BLaER1 treated with 17β-estradiol and CSF1 and Interleukin-3, amounts not matched to agents 10 nM and 100 nM (cell line): ENCODE measurements around the gene TRMT112.

Experiments
- H3K27ac ChIP-seq, 11 experiments: shearing (Covaris generic); formaldehyde crosslinking; 2 replicates each; pipeline ENCODE4 v1.8.1; 2022
- H3K27me3 ChIP-seq, 11 experiments: shearing (Covaris generic); formaldehyde crosslinking; 2 replicates each; pipeline ENCODE4 v1.8.1; 2022
- H3K36me3 ChIP-seq, 11 experiments: shearing (Covaris generic); formaldehyde crosslinking; 2 replicates each; pipeline ENCODE4 v1.8.1; 2022
- H3K4me1 ChIP-seq, 10 experiments: shearing (Covaris generic); formaldehyde crosslinking; 2 replicates each; pipeline ENCODE4 v1.8.1; 2022
- H3K4me2 ChIP-seq, 11 experiments: shearing (Covaris generic); formaldehyde crosslinking; 2 replicates each; pipeline ENCODE4 v1.8.1; 2022
- H3K4me3 ChIP-seq, 10 experiments: shearing (Covaris generic); formaldehyde crosslinking; 2 replicates each; pipeline ENCODE4 v1.8.1; 2022
- H3K9ac ChIP-seq, 11 experiments: shearing (Covaris generic); formaldehyde crosslinking; 2 replicates each; pipeline ENCODE4 v1.8.1; 2022
- H3K9me3 ChIP-seq, 11 experiments: shearing (Covaris generic); formaldehyde crosslinking; replicated peaks in 1 of 11; 2 replicates each; pipeline ENCODE4 v1.8.1; 2022
- H4K20me1 ChIP-seq, 11 experiments: shearing (Covaris generic); formaldehyde crosslinking; 2 replicates each; pipeline ENCODE4 v1.8.1; 2022
- Cebpa-rat ChIP-seq, 11 experiments: shearing (Covaris generic); IDR thresholded peaks; 2 replicates each; pipeline ENCODE4 v1.8.1; 2022

TRMT112 gene

DNA sequence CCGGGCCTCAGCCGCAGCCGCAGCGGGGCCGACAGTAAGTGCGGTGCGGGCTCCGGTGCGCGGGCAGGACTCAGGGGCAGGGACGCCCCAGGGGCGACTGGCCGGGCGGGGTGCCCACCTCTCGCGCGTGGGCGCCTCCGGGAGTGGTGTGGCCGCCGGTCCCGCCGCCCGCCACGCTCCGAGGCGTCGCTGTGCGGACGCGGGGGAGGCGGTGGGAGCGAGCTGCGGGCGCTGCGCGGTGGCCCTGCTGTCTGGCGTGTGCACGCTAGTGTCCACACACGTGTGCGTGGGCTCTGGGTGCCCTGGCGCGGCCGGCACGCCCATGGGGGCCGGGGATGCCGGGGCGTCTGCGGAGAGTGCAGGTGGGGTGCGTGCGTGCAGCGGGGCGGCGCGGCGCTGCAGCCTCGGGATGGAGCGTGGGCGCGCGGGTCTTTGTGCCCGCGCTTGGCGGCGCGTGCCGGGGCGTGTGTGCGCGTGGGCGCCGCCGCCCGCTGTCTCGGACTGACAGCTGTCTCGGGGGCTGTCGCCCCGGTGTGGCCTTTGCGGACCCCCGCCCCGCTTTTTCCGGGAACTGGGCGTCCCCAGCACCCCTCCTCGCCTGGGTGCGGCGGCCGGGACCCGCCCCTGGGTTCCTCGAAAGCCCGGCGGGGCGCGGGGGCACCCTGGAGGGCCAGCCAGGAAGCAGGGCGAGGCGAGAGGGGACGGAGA is 25.5 kb downstream of the TRMT112 start:
- peaks cover 10 to 19% (median 14%) of the 10 kb centered on the region in 10 experiments for H3K4me1 ChIP-seq
- no peaks in the 10 kb centered on the region for H3K36me3 ChIP-seq
- peak overlapping the region; percentile 61 to 95 (median 80) for H3K4me2 ChIP-seq
- peak overlapping the region in 10 of 11 experiments; percentile 18 to 59 (median 32); a peak in 13 of 22 replicates for H3K9ac ChIP-seq
- TF ChIP-seq Cebpa-rat (IDR thresholded peaks at IDR 0.05): no peak
- no peak overlapping the region for H3K27ac ChIP-seq
- H3K9me3 ChIP-seq: no peaks in the 10 kb centered on the region
- H3K4me3 ChIP-seq: peak overlapping the region; percentile 0 to 66 (median 48); a peak in 18 of 20 replicates
- H4K20me1 ChIP-seq: peaks cover 0 to 67% (median 47%) of the 10 kb centered on the region in 11 experiments; a peak in 17 of 22 replicates
- peaks cover 78 to 83% (median 79%) of the 10 kb centered on the region in 11 experiments for H3K27me3 ChIP-seq

DNA sequence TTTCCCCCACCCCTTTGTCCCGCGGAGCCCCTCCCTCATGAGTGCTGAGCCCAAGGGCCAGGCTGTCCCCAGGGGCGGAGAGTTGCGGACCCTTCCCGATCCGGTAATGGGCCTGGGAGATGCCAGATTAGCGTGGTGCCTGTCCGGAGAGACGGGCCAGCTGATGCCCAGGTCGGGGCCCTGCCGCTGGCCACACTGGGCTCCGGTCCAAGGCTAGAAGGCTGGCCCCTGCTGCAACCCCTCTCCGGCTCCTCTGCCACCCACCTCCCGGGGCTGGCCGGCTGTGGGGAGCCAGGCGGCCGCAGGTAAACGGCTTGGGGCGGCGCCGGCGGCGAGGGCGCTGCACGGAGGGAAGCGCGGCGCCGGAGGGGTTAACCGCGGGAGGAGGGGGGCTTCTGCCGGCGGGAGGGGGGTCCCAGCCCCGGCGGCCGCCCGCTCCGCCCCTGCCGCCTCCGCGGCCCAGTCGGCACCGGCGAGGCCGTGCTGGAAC is 26.1 kb downstream of the TRMT112 start, which contains the start of gene KCNK4:
Gene KCNK4 (plus strand): TSS at position 41 of the 490 bp plus-strand sequence. CDS start 1,717 bp downstream, outside the sequence.
- no peaks in the 10 kb centered on the region for H3K36me3 ChIP-seq
- no peaks in the 10 kb centered on the region for H3K9me3 ChIP-seq
- peaks cover 72 to 77% (median 73%) of the 10 kb centered on the region in 11 experiments for H3K27me3 ChIP-seq
- peak within 1 kb of the TSS; percentile 0 to 66 (median 48); a peak in 18 of 20 replicates for H3K4me3 ChIP-seq
- H4K20me1 ChIP-seq: peaks cover 0 to 66% (median 45%) of the 10 kb centered on the region in 11 experiments; a peak in 17 of 22 replicates
- H3K4me1 ChIP-seq: peaks cover 16 to 25% (median 20%) of the 10 kb centered on the region in 10 experiments
- H3K9ac ChIP-seq: peak within 1 kb of the TSS in 10 of 11 experiments; percentile 18 to 59 (median 32); a peak in 13 of 22 replicates
- peak within 1 kb of the TSS; percentile 61 to 95 (median 80) for H3K4me2 ChIP-seq
- TF ChIP-seq Cebpa-rat (IDR thresholded peaks at IDR 0.05): no peak
- no peak within 1 kb of the TSS for H3K27ac ChIP-seq

DNA sequence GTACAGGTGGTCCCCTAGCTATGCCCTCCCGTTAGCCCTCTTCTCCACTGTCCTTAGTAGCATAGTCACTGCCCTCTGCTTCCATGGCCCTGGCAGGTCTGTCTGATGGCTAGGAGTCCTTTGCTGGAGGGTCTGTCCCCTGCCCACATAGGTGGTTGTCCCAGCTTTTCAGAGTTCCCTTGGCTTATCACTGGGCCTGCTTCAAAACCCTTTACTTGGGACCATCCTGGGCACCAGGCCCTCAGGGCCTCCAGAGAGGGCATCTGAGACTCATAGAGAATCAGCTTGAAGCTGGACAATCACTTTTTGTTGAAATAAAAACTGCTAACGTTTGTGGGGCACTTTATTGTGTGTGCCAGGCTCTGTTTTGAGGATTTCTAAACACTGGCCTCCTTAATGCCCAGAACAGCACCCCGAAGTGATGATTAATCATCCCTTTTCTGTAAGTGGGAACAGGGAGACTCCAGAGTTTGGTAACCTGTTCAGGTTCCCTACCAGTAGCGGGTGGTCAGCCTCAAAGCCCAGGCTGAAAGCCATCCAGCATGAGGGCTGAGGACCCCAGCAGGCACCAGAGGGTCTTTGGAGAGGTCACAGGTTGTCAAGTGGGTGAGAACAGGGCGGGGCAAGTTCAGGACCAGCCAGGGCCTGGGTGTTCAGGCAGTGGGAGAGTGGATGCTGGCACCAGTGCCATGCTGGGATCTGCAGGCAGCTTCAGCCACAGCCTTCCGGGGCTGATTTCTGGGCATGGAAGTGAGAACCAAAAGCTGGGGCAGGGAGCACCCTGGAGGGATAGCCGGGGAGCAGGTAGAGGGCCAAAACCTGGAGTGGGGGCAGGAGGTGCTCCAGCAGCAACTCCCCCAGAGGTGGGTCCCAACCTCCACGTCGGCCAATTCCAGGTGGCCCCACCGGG is 26.8 kb downstream of the TRMT112 start:
- H3K4me2 ChIP-seq: no peak overlapping the region
- H3K4me1 ChIP-seq: peaks cover 21 to 30% (median 25%) of the 10 kb centered on the region in 10 experiments
- H3K27ac ChIP-seq: no peak overlapping the region
- TF ChIP-seq Cebpa-rat (IDR thresholded peaks at IDR 0.05): no peak
- no peaks in the 10 kb centered on the region for H3K9me3 ChIP-seq
- H3K36me3 ChIP-seq: no peaks in the 10 kb centered on the region
- H3K27me3 ChIP-seq: peaks cover 65 to 70% (median 66%) of the 10 kb centered on the region in 11 experiments
- peaks cover 0 to 63% (median 45%) of the 10 kb centered on the region in 11 experiments; a peak in 17 of 22 replicates for H4K20me1 ChIP-seq
- no peak overlapping the region for H3K9ac ChIP-seq
- H3K4me3 ChIP-seq: no peak overlapping the region

DNA sequence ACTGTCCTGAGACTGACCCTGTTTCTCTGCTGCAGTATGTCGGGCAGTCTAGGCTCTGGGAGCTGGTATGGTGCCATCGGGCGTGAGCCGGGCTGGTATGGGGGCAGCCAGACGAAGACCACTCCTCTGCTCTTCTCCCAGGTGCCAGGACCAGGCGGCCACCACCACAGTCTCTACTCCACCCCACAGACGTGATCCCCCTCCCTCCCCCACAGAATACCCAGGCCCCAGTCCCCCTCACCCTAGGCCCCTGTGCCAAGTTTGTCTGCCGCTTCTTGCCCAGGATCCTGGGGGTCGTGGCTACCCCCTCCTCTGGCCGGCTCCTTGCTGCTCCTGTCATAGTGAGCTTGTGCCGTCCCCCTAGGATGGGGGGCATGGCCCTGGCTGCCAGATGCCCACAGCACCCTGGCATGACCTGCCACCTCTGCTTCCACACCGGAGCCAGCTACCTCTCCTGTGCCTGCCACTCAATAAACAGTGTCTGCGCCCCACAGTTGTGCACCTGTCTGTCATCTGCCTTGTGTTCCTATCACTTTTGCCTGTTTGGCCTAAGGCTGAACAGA is 28.3 kb downstream of the TRMT112 start:
- Histone ChIP-seq H3K9ac (no peak overlapping the region), H4K20me1 (peaks cover 0 to 63% (median 45%) of the 10 kb centered on the region in 11 experiments; a peak in 17 of 22 replicates), H3K4me1 (peaks cover 24 to 33% (median 27%) of the 10 kb centered on the region in 10 experiments), H3K27me3 (peaks cover 50 to 55% (median 51%) of the 10 kb centered on the region in 11 experiments), H3K4me3 (no peak overlapping the region), H3K4me2 (no peak overlapping the region), H3K27ac (no peak overlapping the region), H3K9me3 (no peaks in the 10 kb centered on the region), H3K36me3 (no peaks in the 10 kb centered on the region)
- TF ChIP-seq Cebpa-rat (IDR thresholded peaks at IDR 0.05): no peak

DNA sequence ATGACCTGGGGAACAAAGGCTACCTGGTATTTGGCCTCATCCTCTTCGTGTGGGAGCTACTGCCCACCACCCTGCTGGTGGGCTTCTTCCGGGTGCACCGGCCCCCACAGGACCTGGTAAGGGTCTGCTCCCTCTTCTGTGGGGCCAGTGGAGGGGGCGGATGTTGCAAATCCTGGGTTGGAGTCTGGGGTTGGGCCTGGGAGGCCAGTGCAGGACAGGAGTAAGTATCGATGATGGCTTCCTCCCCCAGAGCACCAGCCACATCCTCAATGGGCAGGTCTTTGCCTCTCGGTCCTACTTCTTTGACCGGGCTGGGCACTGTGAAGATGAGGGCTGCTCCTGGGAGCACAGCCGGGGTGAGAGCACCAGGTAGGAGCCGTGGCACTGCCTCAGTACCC is 29.0 kb downstream of the TRMT112 start:
- Histone ChIP-seq H3K4me3 (no peak overlapping the region), H3K4me1 (peaks cover 31 to 40% (median 34%) of the 10 kb centered on the region in 10 experiments), H3K4me2 (no peak overlapping the region), H3K9ac (no peak overlapping the region), H3K36me3 (no peaks in the 10 kb centered on the region), H4K20me1 (peaks cover 0 to 56% (median 41%) of the 10 kb centered on the region in 11 experiments; a peak in 17 of 22 replicates), H3K9me3 (no peaks in the 10 kb centered on the region), H3K27me3 (peaks cover 43 to 48% (median 43%) of the 10 kb centered on the region in 11 experiments), H3K27ac (no peak overlapping the region)
- no peak for TF ChIP-seq Cebpa-rat (IDR thresholded peaks at IDR 0.05)

DNA sequence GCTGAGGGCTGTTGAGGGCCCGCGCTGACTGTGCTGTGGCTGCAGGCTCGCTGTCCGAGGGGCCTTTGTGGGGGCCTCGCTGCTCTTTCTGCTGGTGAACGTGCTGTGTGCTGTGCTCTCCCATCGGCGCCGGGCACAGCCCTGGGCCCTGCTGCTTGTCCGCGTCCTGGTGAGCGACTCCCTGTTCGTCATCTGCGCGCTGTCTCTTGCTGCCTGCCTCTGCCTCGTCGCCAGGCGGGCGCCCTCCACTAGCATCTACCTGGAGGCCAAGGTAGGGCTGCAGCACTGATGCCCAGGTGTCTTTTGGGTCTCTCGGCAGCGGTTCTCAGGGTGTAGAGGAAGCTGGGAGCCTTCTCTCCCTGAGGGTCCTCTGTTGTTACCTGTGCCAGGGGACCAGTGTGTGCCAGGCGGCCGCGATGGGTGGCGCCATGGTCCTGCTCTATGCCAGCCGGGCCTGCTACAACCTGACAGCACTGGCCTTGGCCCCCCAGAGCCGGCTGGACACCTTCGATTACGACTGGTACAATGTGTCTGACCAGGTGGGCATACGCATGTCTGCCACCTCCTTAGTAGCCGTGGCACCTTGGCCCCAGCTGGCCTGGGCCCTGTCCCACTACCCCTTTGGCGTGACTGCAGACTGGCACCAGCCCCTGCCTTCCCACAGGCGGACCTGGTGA is 29.5 kb downstream of the TRMT112 start:
- Histone ChIP-seq H3K27me3 (peaks cover 37 to 42% (median 38%) of the 10 kb centered on the region in 11 experiments), H3K4me3 (no peak overlapping the region), H3K36me3 (0 out of 22 replicates have a peak, but pooled peaks cover 0 to 5% (median 0%) of the 10 kb centered on the region in 11 experiments), H3K9ac (peak overlapping the region in 1 of 11 experiments; percentile 15; a peak in 1 of 22 replicates), H3K27ac (no peak overlapping the region), H3K4me1 (peaks cover 35 to 44% (median 38%) of the 10 kb centered on the region in 10 experiments), H3K4me2 (no peak overlapping the region), H3K9me3 (no peaks in the 10 kb centered on the region), H4K20me1 (peaks cover 0 to 50% (median 36%) of the 10 kb centered on the region in 11 experiments; a peak in 17 of 22 replicates)
- TF ChIP-seq Cebpa-rat (IDR thresholded peaks at IDR 0.05): no peak

DNA sequence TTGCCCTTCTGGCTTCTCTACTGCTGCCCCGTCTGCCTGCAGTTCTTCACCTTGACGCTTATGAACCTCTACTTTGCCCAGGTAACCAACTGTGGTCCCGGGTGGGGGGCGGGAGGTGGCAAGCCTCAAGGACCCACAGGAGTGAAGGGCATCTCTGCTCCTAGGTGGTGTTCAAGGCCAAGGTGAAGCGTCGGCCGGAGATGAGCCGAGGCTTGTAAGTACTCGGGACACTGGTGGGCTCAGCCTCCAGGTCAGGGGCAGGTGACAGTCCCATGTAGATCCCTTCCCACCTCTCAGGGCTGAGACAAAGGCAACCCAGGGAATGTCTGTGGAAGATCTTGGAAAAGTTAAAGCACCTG is 30.6 kb downstream of the TRMT112 start:
- no peak overlapping the region for H3K4me3 ChIP-seq
- TF ChIP-seq Cebpa-rat (IDR thresholded peaks at IDR 0.05): no peak
- peak overlapping the region; percentile 94 to 100 (median 97) for H3K4me2 ChIP-seq
- H3K9ac ChIP-seq: peak overlapping the region in 3 of 11 experiments; percentile 13 to 89 (median 15); a peak in 6 of 22 replicates
- peaks cover 0 to 40% (median 26%) of the 10 kb centered on the region in 11 experiments; a peak in 16 of 22 replicates for H4K20me1 ChIP-seq
- no peak overlapping the region for H3K27ac ChIP-seq
- no peaks in the 10 kb centered on the region for H3K9me3 ChIP-seq
- peaks cover 0 to 15% (median 9%) of the 10 kb centered on the region in 11 experiments; a peak in 12 of 22 replicates for H3K36me3 ChIP-seq
- H3K4me1 ChIP-seq: peaks cover 27 to 37% (median 29%) of the 10 kb centered on the region in 10 experiments
- peaks cover 27 to 32% (median 28%) of the 10 kb centered on the region in 11 experiments for H3K27me3 ChIP-seq
